Hepatocyte (in vitro differentiated cells): ENCODE measurements around the gene MLIP. TPM values are rescaled to one million over a fixed set of nuclear protein-coding genes. Genes with fewer than 3 reads are reported as not detected.

Experiments
- DNase-seq: peaks from one replicate; pipeline ENCODE4 v3.0.0-alpha.2; 2016; ENCODE audit warnings: low spot score
- H2AFZ ChIP-seq: fragments of 200-600 bp; sonication (generic); 2 replicates; pipeline ENCODE4 v1.6.0; 2016; ENCODE audit warnings: antibody characterized with exemption, mild to moderate bottlenecking
- H3K27ac ChIP-seq: fragments of 200-600 bp; sonication (generic); 2 replicates; pipeline ENCODE4 v1.5.1; 2016; ENCODE audit warnings: mild to moderate bottlenecking
- H3K27me3 ChIP-seq: fragments of 200-600 bp; sonication (generic); 2 replicates; pipeline ENCODE4 v1.6.1; 2016
- H3K36me3 ChIP-seq: fragments of 200-600 bp; sonication (generic); replicated peaks from 2 replicates; pipeline ENCODE4 v1.5.1; 2016; ENCODE audit warnings: low read depth; ENCODE audit not compliant: insufficient read depth
- H3K4me1 ChIP-seq: fragments of 200-600 bp; sonication (generic); 2 replicates; pipeline ENCODE4 v1.5.1; 2016; ENCODE audit warnings: mild to moderate bottlenecking, moderate library complexity; ENCODE audit not compliant: insufficient read depth
- H3K4me2 ChIP-seq: fragments of 200-600 bp; sonication (generic); 2 replicates; pipeline ENCODE4 v1.6.0; 2016
- H3K4me3 ChIP-seq: fragments of 200-600 bp; sonication (generic); 2 replicates; pipeline ENCODE4 v1.5.1; 2016; ENCODE audit warnings: mild to moderate bottlenecking
- H3K79me2 ChIP-seq: fragments of 200-600 bp; sonication (generic); 2 replicates; pipeline ENCODE4 v1.6.0; 2017; ENCODE audit warnings: mild to moderate bottlenecking
- H3K9me2 ChIP-seq: fragments of 200-600 bp; sonication (generic); replicated peaks from 2 replicates; pipeline ENCODE4 v1.6.0; 2017; ENCODE audit warnings: mild to moderate bottlenecking; ENCODE audit not compliant: insufficient read depth
- H3K9me3 ChIP-seq: fragments of 200-600 bp; sonication (generic); 2 replicates; pipeline ENCODE4 v1.5.1; 2016; ENCODE audit warnings: low read depth, mild to moderate bottlenecking
- H4K20me1 ChIP-seq: fragments of 200-600 bp; sonication (generic); 2 replicates; pipeline ENCODE4 v1.6.0; 2016; ENCODE audit warnings: mild to moderate bottlenecking; ENCODE audit not compliant: insufficient read depth, poor library complexity, severe bottlenecking
- CTCF ChIP-seq: fragments of 200-600 bp; sonication (generic); IDR thresholded peaks from 2 replicates; pipeline ENCODE4 v1.5.1; 2016; ENCODE audit warnings: antibody characterized with exemption, mild to moderate bottlenecking; ENCODE audit not compliant: poor library complexity
- EZH2 ChIP-seq: fragments of 200-600 bp; sonication (generic); IDR thresholded peaks from 2 replicates; pipeline ENCODE4 v1.6.1; 2016; ENCODE audit warnings: antibody characterized with exemption, mild to moderate bottlenecking, borderline replicate concordance
- EZH2phosphoT487 ChIP-seq: fragments of 200-600 bp; sonication (generic); IDR thresholded peaks from one replicate; pipeline ENCODE4 v1.6.1; 2018; ENCODE audit warnings: antibody characterized with exemption, mild to moderate bottlenecking, low read depth, moderate library complexity; ENCODE audit not compliant: unreplicated experiment, severe bottlenecking
- WGBS: methylation state at CpG from one replicate; pipeline ENCODE4 v1.1.6; 2016; ENCODE audit warnings: low lambda C conversion rate; ENCODE audit errors: missing lambda C conversion rate; 5-methylcytosine and 5-hydroxymethylcytosine counted together
- polyA plus RNA-seq: library from polyadenylated mRNA; unstranded; fragments of >200 nt; fragmentation: Nextera tagmentation; extraction: Ambion mirVana; gene quantifications from 2 replicates; pipeline ENCODE4 v1.2.1, GENCODE V29; 2016
- total RNA-seq: library from RNA; depleted of rRNA; stranded (reverse); fragments of >200 nt; gene quantifications from 2 replicates; pipeline ENCODE4 v1.2.3, GENCODE V29; 2014

The MLIP gene
- total RNA-seq (0.96 and 1.2 TPM in 2 replicates), polyA plus RNA-seq (1.5 TPM in 1 of 2 replicates, not detected in the other)

GRCh38 chr6:54111341-54112045 is at the start of gene MLIP:
Gene MLIP, plus strand, starts transcription at chr6:54111443. Its CDS starts 37 bp downstream, at chr6:54111480.
- 65% methylated on average over 10 of the region's 10 CpGs for WGBS
- TF ChIP-seq EZH2 (no peak), EZH2phosphoT487 (no peak), CTCF (no peak)
- no peak within 1 kb of the TSS for H3K4me2 ChIP-seq
- no peaks in the 10 kb centered on the region for H3K36me3 ChIP-seq
- no peaks in the 10 kb centered on the region for H3K27me3 ChIP-seq
- no peaks in the 10 kb centered on the region for H3K9me3 ChIP-seq
- no peaks in the 10 kb centered on the region for H3K9me2 ChIP-seq
- no peak within 1 kb of the TSS for H2AFZ ChIP-seq
- H3K4me1 ChIP-seq: no peaks in the 10 kb centered on the region
- H4K20me1 ChIP-seq: no peaks in the 10 kb centered on the region
- no peak for DNase-seq
- no peak within 1 kb of the TSS for H3K4me3 ChIP-seq
- no peaks in the 10 kb centered on the region for H3K79me2 ChIP-seq
- no peak within 1 kb of the TSS for H3K27ac ChIP-seq

- H3K36me3 ChIP-seq: no peaks in the 10 kb centered on the region
- peak overlapping the region; percentile 36 for H2AFZ ChIP-seq
These were observed 48.1 kb upstream of the MLIP start for GRCh38 chr6:54063228-54063539.

GRCh38 chr6:54068694-54069093 is 42.5 kb upstream of the MLIP start:
- H3K9me2 ChIP-seq: no peaks in the 10 kb centered on the region
- H3K4me2 ChIP-seq: no peak overlapping the region
- no peaks in the 10 kb centered on the region for H3K36me3 ChIP-seq
- WGBS: no CpG with 5 or more reads among the region's 2 CpGs
- TF ChIP-seq EZH2 (no peak), EZH2phosphoT487 (no peak), CTCF (no peak)
- DNase-seq: no peak
- H3K79me2 ChIP-seq: no peaks in the 10 kb centered on the region
- H3K27ac ChIP-seq: no peak overlapping the region
- H3K4me3 ChIP-seq: no peak overlapping the region
- H3K4me1 ChIP-seq: no peaks in the 10 kb centered on the region
- no peak overlapping the region for H2AFZ ChIP-seq
- no peaks in the 10 kb centered on the region for H3K27me3 ChIP-seq
- no peaks in the 10 kb centered on the region for H4K20me1 ChIP-seq
- H3K9me3 ChIP-seq: no peaks in the 10 kb centered on the region

More at GRCh38 chr6:54063228-54063539, 48.1 kb upstream of the MLIP start:
- DNase-seq: no peak
- peaks cover 11% of the 10 kb centered on the region for H3K4me1 ChIP-seq
- 99% methylated on average over 3 of the region's 3 CpGs for WGBS
- H3K9me2 ChIP-seq: no peaks in the 10 kb centered on the region
- TF ChIP-seq EZH2phosphoT487 (no peak), EZH2 (no peak), CTCF (no peak)
- no peaks in the 10 kb centered on the region for H4K20me1 ChIP-seq
- H3K4me3 ChIP-seq: no peak overlapping the region
- no peak overlapping the region for H3K27ac ChIP-seq
- no peaks in the 10 kb centered on the region for H3K79me2 ChIP-seq
- H3K4me2 ChIP-seq: peak overlapping the region; percentile 55
- no peaks in the 10 kb centered on the region for H3K9me3 ChIP-seq
- H3K27me3 ChIP-seq: no peaks in the 10 kb centered on the region
